ENCODE data around the gene VCL. TPM values are rescaled to one million over a fixed set of nuclear protein-coding genes. Genes with fewer than 3 reads are reported as not detected.

VCL gene
- total and polyA plus RNA-seq, 2 of the 8 experiments (the other 6 are each of a cell fraction or from before 2014, with no cell fraction given): 119 to 377 TPM

DNA sequence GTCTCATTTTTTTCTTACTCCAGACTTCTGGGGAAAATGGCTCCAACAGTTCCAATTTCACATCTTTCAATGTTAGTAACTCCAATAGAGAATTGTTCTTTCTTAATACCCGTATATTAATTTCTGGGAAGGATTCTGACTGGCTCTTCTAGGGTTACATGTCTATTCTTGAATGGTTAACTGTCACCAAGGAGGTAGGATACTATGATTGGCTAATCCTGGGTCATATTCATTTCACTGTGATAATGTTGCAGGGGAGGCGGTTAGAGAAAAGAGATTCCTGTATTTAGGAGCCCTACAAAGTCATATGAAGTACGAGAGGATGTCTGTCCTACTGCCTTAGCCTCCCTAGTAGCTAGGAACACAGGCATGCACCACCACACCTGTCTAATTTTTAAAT lies 16.1 kb upstream of the VCL start:
- Histone ChIP-seq H4K5ac (ENCODE audit: insufficient read length, low read depth, low read length) (no peak overlapping the region), H2AFZ (ENCODE audit: low read length) (no peak overlapping the region), H3K4ac (replicated peaks; ENCODE audit: insufficient read length, low read depth, low read length) (no peak overlapping the region), H3K79me2 (ENCODE audit: control insufficient read depth in 1 of 2, insufficient read depth in 2 of 2, low read length in 2 of 2) (no peaks in the 10 kb centered on the region), H3K9me3 (ENCODE audit: insufficient read depth in 2 of 2, low read depth in 1 of 2, low read length in 1 of 2) (no peaks in the 10 kb centered on the region), H3K14ac (ENCODE audit: insufficient read length) (no peak overlapping the region), H2BK120ac (replicated peaks; ENCODE audit: low read depth, low read length) (no peak overlapping the region), H3K27me3 (replicated peaks in 1 of 4; ENCODE audit: control insufficient read depth in 3 of 4, extremely low read depth in 1 of 4, insufficient read depth in 3 of 4, low read length in 3 of 4) (no peaks in the 10 kb centered on the region), H3K4me2 (ENCODE audit: insufficient read depth in 1 of 2, low read depth in 2 of 2, low read length in 2 of 2) (no peak overlapping the region), H2BK12ac (ENCODE audit: low read depth, low read length) (no peak overlapping the region), H3K36me3 (ENCODE audit: control insufficient read depth in 2 of 4, insufficient read depth in 4 of 4, low read length in 3 of 4) (no peaks in the 10 kb centered on the region), H2AK5ac (ENCODE audit: low read depth, low read length) (no peak overlapping the region), H3K4me3 (ENCODE audit: extremely low read depth in 1 of 4, insufficient read depth in 2 of 4, low read depth in 3 of 4, low read length in 4 of 4) (no peak overlapping the region), H3K23me2 (ENCODE audit: low read depth, low read length) (no peaks in the 10 kb centered on the region), H2BK5ac (ENCODE audit: low read depth, low read length) (no peak overlapping the region), H3K4me1 (replicated peaks in 1 of 4; ENCODE audit: control insufficient read depth in 3 of 4, insufficient read depth in 4 of 4, low read length in 3 of 4) (peaks cover 1 to 7% (median 2%) of the 10 kb centered on the region in 4 experiments; a peak in 4 of 7 replicates), H2BK15ac (ENCODE audit: low read length) (no peak overlapping the region), H3K18ac (ENCODE audit: extremely low read depth, low read length) (no peak overlapping the region), H3K9ac (replicated peaks in 1 of 4; ENCODE audit: extremely low read depth in 1 of 4, low read depth in 3 of 4, low read length in 3 of 4) (no peak overlapping the region), H3K79me1 (ENCODE audit: low read depth, low read length) (no peaks in the 10 kb centered on the region), H4K91ac (replicated peaks; ENCODE audit: insufficient read length, low read length) (no peak overlapping the region), H4K8ac (ENCODE audit: extremely low read depth, insufficient read depth, low read length) (no peak overlapping the region), H4K20me1 (replicated peaks in 1 of 2; ENCODE audit: control insufficient read depth in 1 of 2, insufficient read depth in 2 of 2, low read length in 2 of 2) (no peaks in the 10 kb centered on the region), H3K27ac (ENCODE audit: low read depth, low read length) (no peak overlapping the region), H3K56ac (replicated peaks; ENCODE audit: insufficient read length, low read depth, low read length) (no peak overlapping the region), H3K23ac (ENCODE audit: insufficient read length) (no peak overlapping the region), H2BK20ac (ENCODE audit: low read length) (no peak overlapping the region)
- POLR2A ChIA-PET (ENCODE audit: partially characterized antibody): interaction anchor here (1.0 to 2.1 kb wide), 3 partner anchors 15 to 17 kb away, joined by 3 to 12 read pairs (median 4); partner anchors contain the start of gene VCL
- no peak for DNase-seq (ENCODE audit: low read depth in 1 of 2, low spot score in 2 of 2)
- no peak for TF ChIP-seq CBX8 (IDR thresholded peaks at IDR 0.05; ENCODE audit: borderline replicate concordance, low read depth, low read length)
- TF ChIP-seq, protein P1, sequence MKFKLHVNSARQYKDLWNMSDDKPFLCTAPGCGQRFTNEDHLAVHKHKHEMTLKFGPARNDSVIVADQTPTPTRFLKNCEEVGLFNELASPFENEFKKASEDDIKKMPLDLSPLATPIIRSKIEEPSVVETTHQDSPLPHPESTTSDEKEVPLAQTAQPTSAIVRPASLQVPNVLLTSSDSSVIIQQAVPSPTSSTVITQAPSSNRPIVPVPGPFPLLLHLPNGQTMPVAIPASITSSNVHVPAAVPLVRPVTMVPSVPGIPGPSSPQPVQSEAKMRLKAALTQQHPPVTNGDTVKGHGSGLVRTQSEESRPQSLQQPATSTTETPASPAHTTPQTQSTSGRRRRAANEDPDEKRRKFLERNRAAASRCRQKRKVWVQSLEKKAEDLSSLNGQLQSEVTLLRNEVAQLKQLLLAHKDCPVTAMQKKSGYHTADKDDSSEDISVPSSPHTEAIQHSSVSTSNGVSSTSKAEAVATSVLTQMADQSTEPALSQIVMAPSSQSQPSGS (IDR thresholded peaks at IDR 0.05; ENCODE audit: low read length): no peak
- no peak for TF ChIP-seq RFX5 (IDR thresholded peaks at IDR 0.05; ENCODE audit: borderline replicate concordance, low read depth, low read length)
- no peak for TF ChIP-seq BCL11A (IDR thresholded peaks at IDR 0.05; ENCODE audit: low read depth in 2 of 2, low read length in 2 of 2)
- no peak for TF ChIP-seq NANOG (IDR thresholded peaks at IDR 0.05; ENCODE audit: insufficient read depth, low read depth, low read length, poor library complexity, severe bottlenecking)
- no peak for TF ChIP-seq HDAC6 (IDR thresholded peaks at IDR 0.05; ENCODE audit: low read depth, low read length)
- no peak for TF ChIP-seq GABPA (IDR thresholded peaks at IDR 0.05; ENCODE audit: borderline replicate concordance, insufficient read depth, low read length)
- TF ChIP-seq EGR1 (IDR thresholded peaks at IDR 0.05; ENCODE audit: borderline replicate concordance, low read depth, low read length): no peak
- no peak for TF ChIP-seq FOSL1 (IDR thresholded peaks at IDR 0.05; ENCODE audit: insufficient read depth, low read depth, low read length)
- no peak for TF ChIP-seq POLR2A (IDR thresholded peaks at IDR 0.05; ENCODE audit: control extremely low read depth in 1 of 2, low read depth in 2 of 2, low read length in 2 of 2)
- no peak for FAIRE-seq
- CTCF ChIA-PET (ENCODE audit: partially characterized antibody): interaction anchor here (0.6 to 0.9 kb wide), 2 partner anchors 122 to 161 kb away, joined by 3 read pairs; no protein-coding TSS in a partner anchor
- WGBS, 2 experiments (ENCODE audit: extremely low coverage in 1 of 2, insufficient coverage in 1 of 2, insufficient read length in 1 of 2, insufficient replicate concordance in 2 of 2, low coverage in 1 of 2, low lambda C conversion rate in 2 of 2, missing lambda C conversion rate in 1 of 2): 90% methylated on average over 3 of the region's 3 CpGs; no CpG with 5 or more reads in 1 of the 2 experiments

Data from H1 (cell line).